KOPT-K1 (cell line): ENCODE data around the gene LIMK2.
"Not testable (repeated sequence)": the region's sequence is repeated elsewhere in the genome, so short reads cannot be mapped to it uniquely, and the experiment has no call there.

ENCODE experiments used
- H3K27ac ChIP-seq: fragments of 200-600 bp; sonication (generic); 2 replicates; pipeline ENCODE4 v1.5.1; 2016; ENCODE audit warnings: antibody characterized with exemption, mild to moderate bottlenecking, low read depth, low read length; ENCODE audit not compliant: poor library complexity, severe bottlenecking
- H3K36me3 ChIP-seq: fragments of 200-600 bp; sonication (generic); 2 replicates; pipeline ENCODE4 v1.5.1; 2017; ENCODE audit warnings: antibody characterized with exemption, mild to moderate bottlenecking, low read length, moderate library complexity; ENCODE audit not compliant: insufficient read depth
- H3K9me3 ChIP-seq: fragments of 200-600 bp; sonication (generic); 2 replicates; pipeline ENCODE4 v1.5.1; 2017; ENCODE audit warnings: antibody characterized with exemption, low read length, mild to moderate bottlenecking; ENCODE audit not compliant: insufficient read depth, poor library complexity, severe bottlenecking

LIMK2 gene

GRCh38 chr22:31204352-31204984 is 7.6 kb upstream of the LIMK2 start:
- H3K27ac ChIP-seq, H3K9me3 ChIP-seq: not testable (repeated sequence)
- peaks cover 43% of the 10 kb centered on the region for H3K36me3 ChIP-seq

GRCh38 chr22:31205059-31205458 is 7.0 kb upstream of the LIMK2 start:
- not testable (repeated sequence) for H3K27ac ChIP-seq, H3K9me3 ChIP-seq
- peaks cover 40% of the 10 kb centered on the region for H3K36me3 ChIP-seq

- H3K27ac ChIP-seq, H3K9me3 ChIP-seq: not testable (repeated sequence)
- peaks cover 29% of the 10 kb centered on the region for H3K36me3 ChIP-seq
Observed at GRCh38 chr22:31206460-31206859, 5.6 kb upstream of the LIMK2 start.

- H3K36me3 ChIP-seq: peaks cover 22% of the 10 kb centered on the region
- H3K9me3 ChIP-seq: no peaks in the 10 kb centered on the region
- H3K27ac ChIP-seq: no peak overlapping the region
Observed at GRCh38 chr22:31206896-31207687, 5.0 kb upstream of the LIMK2 start.

- Histone ChIP-seq H3K36me3 (peaks cover 10% of the 10 kb centered on the region; the same call in 1 of the 2 replicates), H3K9me3 (no peaks in the 10 kb centered on the region), H3K27ac (no peak overlapping the region)
Observed at GRCh38 chr22:31210556-31211421, 1.3 kb upstream of the LIMK2 start.

- H3K27ac ChIP-seq: peak overlapping the region; percentile 77
- 0 out of 2 replicates have a peak, but pooled peaks cover 8% of the 10 kb centered on the region for H3K36me3 ChIP-seq
- no peaks in the 10 kb centered on the region for H3K9me3 ChIP-seq
Observed at GRCh38 chr22:31211482-31211861, 626 bp upstream of the LIMK2 start.

GRCh38 chr22:31212783-31213629 is 908 bp downstream of the LIMK2 start:
- Histone ChIP-seq H3K9me3 (no peaks in the 10 kb centered on the region), H3K27ac (peak overlapping the region; percentile 77), H3K36me3 (0 out of 2 replicates have a peak, but pooled peaks cover 8% of the 10 kb centered on the region)

GRCh38 chr22:31215018-31215535 is 3.0 kb downstream of the LIMK2 start:
- H3K36me3 ChIP-seq: peaks cover 18% of the 10 kb centered on the region; the same call in 1 of the 2 replicates
- H3K27ac ChIP-seq: no peak overlapping the region
- H3K9me3 ChIP-seq: no peaks in the 10 kb centered on the region

- H3K27ac ChIP-seq: no peak overlapping the region
Observed at GRCh38 chr22:31218565-31219262, 6.6 kb downstream of the LIMK2 start.

GRCh38 chr22:31221084-31221483 is 9.0 kb downstream of the LIMK2 start:
- no peaks in the 10 kb centered on the region for H3K9me3 ChIP-seq
- no peak overlapping the region for H3K27ac ChIP-seq
- peaks cover 26% of the 10 kb centered on the region for H3K36me3 ChIP-seq

More at GRCh38 chr22:31218565-31219262, 6.6 kb downstream of the LIMK2 start:
- peaks cover 20% of the 10 kb centered on the region; the same call in 1 of the 2 replicates for H3K36me3 ChIP-seq
- H3K9me3 ChIP-seq: no peaks in the 10 kb centered on the region

- Histone ChIP-seq H3K9me3 (no peaks in the 10 kb centered on the region), H3K27ac (no peak overlapping the region), H3K36me3 (peaks cover 40% of the 10 kb centered on the region)
Observed at GRCh38 chr22:31222736-31223135, 10.6 kb downstream of the LIMK2 start.

- no peak overlapping the region for H3K27ac ChIP-seq
- no peaks in the 10 kb centered on the region for H3K9me3 ChIP-seq
- peaks cover 49% of the 10 kb centered on the region for H3K36me3 ChIP-seq
Observed at GRCh38 chr22:31223786-31224191, 11.7 kb downstream of the LIMK2 start.

GRCh38 chr22:31224691-31225090 is 12.6 kb downstream of the LIMK2 start:
- not testable (repeated sequence) for H3K9me3 ChIP-seq

GRCh38 chr22:31227186-31227585 is 15.1 kb downstream of the LIMK2 start:
- Histone ChIP-seq H3K36me3 (peaks cover 60% of the 10 kb centered on the region), H3K27ac (no peak overlapping the region), H3K9me3 (no peaks in the 10 kb centered on the region)

More at GRCh38 chr22:31224691-31225090, 12.6 kb downstream of the LIMK2 start:
- peaks cover 49% of the 10 kb centered on the region for H3K36me3 ChIP-seq
- H3K27ac ChIP-seq: not testable (repeated sequence)
